MM.1S (cell line): ENCODE data around the gene ACAP1.

ENCODE experiments used
- DNase-seq: peaks from one replicate; pipeline ENCODE4 v3.0.0-alpha.2; 2015
- H2AFZ ChIP-seq: fragments of 300-600 bp; sonication (generic); 2 replicates; pipeline ENCODE4 v1.6.0; 2016; ENCODE audit warnings: antibody characterized with exemption, low read length
- H3F3A ChIP-seq: fragments of 300-600 bp; sonication (generic); 2 replicates; pipeline ENCODE4 v1.6.1; 2016; ENCODE audit warnings: mild to moderate bottlenecking, antibody characterized with exemption, low read length, moderate library complexity, mixed read lengths; ENCODE audit not compliant: insufficient read depth
- H3K27ac ChIP-seq: fragments of 300-600 bp; sonication (generic); 2 replicates; pipeline ENCODE4 v1.5.1; 2016; ENCODE audit warnings: mild to moderate bottlenecking, low read length
- H3K27me3 ChIP-seq: fragments of 300-600 bp; sonication (generic); replicated peaks from 2 replicates; pipeline ENCODE4 v1.6.0; 2016; ENCODE audit warnings: low read length; ENCODE audit not compliant: insufficient read depth
- H3K36me3 ChIP-seq: fragments of 300-600 bp; sonication (generic); replicated peaks from 2 replicates; pipeline ENCODE4 v1.6.1; 2016; ENCODE audit warnings: mild to moderate bottlenecking, low read length, mixed read lengths; ENCODE audit not compliant: insufficient read depth
- H3K4me1 ChIP-seq: fragments of 300-600 bp; sonication (generic); 2 replicates; pipeline ENCODE4 v1.6.1; 2016; ENCODE audit warnings: low read length, mixed read lengths
- H3K4me2 ChIP-seq: fragments of 300-600 bp; sonication (generic); 2 replicates; pipeline ENCODE4 v1.6.0; 2016; ENCODE audit warnings: low read depth, low read length
- H3K4me3 ChIP-seq: fragments of 300-600 bp; sonication (generic); 2 replicates; pipeline ENCODE4 v1.5.1; 2016; ENCODE audit warnings: low read length, mixed read lengths
- H3K79me2 ChIP-seq: fragments of 300-600 bp; sonication (generic); 2 replicates; pipeline ENCODE4 v1.6.1; 2016; ENCODE audit warnings: mixed run types, low read length, mixed read lengths
- H3K9ac ChIP-seq: fragments of 300-600 bp; sonication (generic); 2 replicates; pipeline ENCODE4 v1.6.1; 2016; ENCODE audit warnings: low read length, mixed read lengths
- H3K9me2 ChIP-seq: fragments of 300-600 bp; sonication (generic); replicated peaks from 2 replicates; pipeline ENCODE4 v1.6.1; 2016; ENCODE audit warnings: mild to moderate bottlenecking, low read length, mixed read lengths; ENCODE audit not compliant: insufficient read depth
- H3K9me3 ChIP-seq: fragments of 300-600 bp; sonication (generic); replicated peaks from 2 replicates; pipeline ENCODE4 v1.6.1; 2016; ENCODE audit warnings: mild to moderate bottlenecking, low read length, mixed read lengths; ENCODE audit not compliant: insufficient read depth
- H4K20me1 ChIP-seq: fragments of 300-600 bp; sonication (generic); 2 replicates; pipeline ENCODE4 v1.6.1; 2016; ENCODE audit warnings: mild to moderate bottlenecking, low read length, moderate library complexity, mixed read lengths; ENCODE audit not compliant: insufficient read depth
- EZH2 ChIP-seq: fragments of 300-600 bp; sonication (generic); optimal IDR thresholded peaks from 2 replicates; pipeline ENCODE3; 2017; ENCODE audit warnings: low read depth, mild to moderate bottlenecking, antibody characterized with exemption, low read length, mixed read lengths
- EZH2phosphoT487 ChIP-seq: fragments of 300-600 bp; sonication (generic); IDR thresholded peaks from 2 replicates; pipeline ENCODE4 v1.6.1; 2018; ENCODE audit warnings: antibody characterized with exemption, low read length
- TF ChIP-seq, protein P1 (sequence below): fragments of 300-600 bp; sonication (generic); IDR thresholded peaks from 2 replicates; pipeline ENCODE4 v1.5.1; 2016; ENCODE audit warnings: antibody characterized with exemption, low read length, mixed read lengths

ACAP1 gene

DNA sequence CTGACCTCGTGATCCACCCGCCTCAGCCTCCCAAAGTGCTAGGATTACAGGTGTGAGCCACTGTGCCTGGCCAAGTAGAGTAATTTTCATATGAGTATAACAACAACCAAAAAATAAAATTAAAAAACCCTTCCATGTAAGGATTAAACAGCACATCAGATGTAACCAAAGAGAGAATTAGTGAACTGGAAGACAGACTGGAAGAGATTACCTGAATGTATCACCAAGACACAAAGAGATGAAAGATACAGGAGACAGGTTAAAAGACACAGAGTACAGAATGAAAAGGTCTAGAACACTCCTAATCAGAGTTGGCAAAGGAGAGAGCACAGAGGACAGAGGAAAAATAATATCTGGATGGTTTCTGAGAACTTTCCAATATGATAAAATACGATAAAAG is 42.8 kb downstream of the ACAP1 start:
- peaks cover 7% of the 10 kb centered on the region; the same call in 1 of the 2 replicates for H3K4me1 ChIP-seq
- no peak for TF ChIP-seq EZH2
- TF ChIP-seq EZH2phosphoT487: no peak
- TF ChIP-seq, protein P1, sequence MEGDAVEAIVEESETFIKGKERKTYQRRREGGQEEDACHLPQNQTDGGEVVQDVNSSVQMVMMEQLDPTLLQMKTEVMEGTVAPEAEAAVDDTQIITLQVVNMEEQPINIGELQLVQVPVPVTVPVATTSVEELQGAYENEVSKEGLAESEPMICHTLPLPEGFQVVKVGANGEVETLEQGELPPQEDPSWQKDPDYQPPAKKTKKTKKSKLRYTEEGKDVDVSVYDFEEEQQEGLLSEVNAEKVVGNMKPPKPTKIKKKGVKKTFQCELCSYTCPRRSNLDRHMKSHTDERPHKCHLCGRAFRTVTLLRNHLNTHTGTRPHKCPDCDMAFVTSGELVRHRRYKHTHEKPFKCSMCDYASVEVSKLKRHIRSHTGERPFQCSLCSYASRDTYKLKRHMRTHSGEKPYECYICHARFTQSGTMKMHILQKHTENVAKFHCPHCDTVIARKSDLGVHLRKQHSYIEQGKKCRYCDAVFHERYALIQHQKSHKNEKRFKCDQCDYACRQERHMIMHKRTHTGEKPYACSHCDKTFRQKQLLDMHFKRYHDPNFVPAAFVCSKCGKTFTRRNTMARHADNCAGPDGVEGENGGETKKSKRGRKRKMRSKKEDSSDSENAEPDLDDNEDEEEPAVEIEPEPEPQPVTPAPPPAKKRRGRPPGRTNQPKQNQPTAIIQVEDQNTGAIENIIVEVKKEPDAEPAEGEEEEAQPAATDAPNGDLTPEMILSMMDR: no peak

DNA sequence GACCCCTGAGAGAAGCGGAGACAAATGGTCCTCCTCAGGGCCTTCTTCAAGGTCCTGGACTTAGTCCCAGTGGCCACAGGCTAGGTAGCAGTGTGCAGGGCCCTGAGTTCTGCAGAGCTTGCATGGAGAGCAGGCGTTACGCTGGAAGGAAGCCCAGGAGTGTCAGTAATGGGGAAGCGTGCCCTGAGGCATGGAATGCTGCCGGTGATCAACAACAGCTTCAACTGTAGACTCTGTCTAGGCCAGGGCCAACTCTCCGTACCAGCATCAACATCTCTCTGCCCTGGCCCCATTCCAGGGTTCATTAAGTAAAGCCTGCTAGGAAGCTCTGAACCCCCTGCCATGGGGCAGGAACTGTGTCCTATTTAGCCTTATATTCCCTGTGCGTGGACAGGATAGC is 44.0 kb downstream of the ACAP1 start:
- no peaks in the 10 kb centered on the region for H3K79me2 ChIP-seq
- H3K9me2 ChIP-seq: no peaks in the 10 kb centered on the region
- H3K4me2 ChIP-seq: no peak overlapping the region
- no peak overlapping the region for H3K9ac ChIP-seq
- H3K4me1 ChIP-seq: peaks cover 4% of the 10 kb centered on the region; the same call in 1 of the 2 replicates
- peaks cover 51% of the 10 kb centered on the region for H3K27me3 ChIP-seq
- no peaks in the 10 kb centered on the region for H4K20me1 ChIP-seq
- DNase-seq: no peak
- H3K9me3 ChIP-seq: no peaks in the 10 kb centered on the region
- no peak overlapping the region for H2AFZ ChIP-seq
- no peaks in the 10 kb centered on the region for H3K36me3 ChIP-seq
- TF ChIP-seq EZH2phosphoT487 (no peak), EZH2 (no peak)
- TF ChIP-seq, protein P1: no peak
- H3K27ac ChIP-seq: no peak overlapping the region
- H3K4me3 ChIP-seq: no peak overlapping the region
- no peaks in the 10 kb centered on the region for H3F3A ChIP-seq

More for the DNA sequence above, 42.8 kb downstream of the ACAP1 start:
- no peak overlapping the region for H3K4me2 ChIP-seq
- H2AFZ ChIP-seq: no peak overlapping the region
- no peak for DNase-seq
- H3F3A ChIP-seq: no peaks in the 10 kb centered on the region
- H3K36me3 ChIP-seq: no peaks in the 10 kb centered on the region
- H3K9me2 ChIP-seq: no peaks in the 10 kb centered on the region
- H3K27me3 ChIP-seq: peaks cover 51% of the 10 kb centered on the region
- H3K27ac ChIP-seq: no peak overlapping the region
- H3K79me2 ChIP-seq: no peaks in the 10 kb centered on the region
- H3K9me3 ChIP-seq: no peaks in the 10 kb centered on the region
- H4K20me1 ChIP-seq: no peaks in the 10 kb centered on the region
- no peak overlapping the region for H3K9ac ChIP-seq
- no peak overlapping the region for H3K4me3 ChIP-seq

DNA sequence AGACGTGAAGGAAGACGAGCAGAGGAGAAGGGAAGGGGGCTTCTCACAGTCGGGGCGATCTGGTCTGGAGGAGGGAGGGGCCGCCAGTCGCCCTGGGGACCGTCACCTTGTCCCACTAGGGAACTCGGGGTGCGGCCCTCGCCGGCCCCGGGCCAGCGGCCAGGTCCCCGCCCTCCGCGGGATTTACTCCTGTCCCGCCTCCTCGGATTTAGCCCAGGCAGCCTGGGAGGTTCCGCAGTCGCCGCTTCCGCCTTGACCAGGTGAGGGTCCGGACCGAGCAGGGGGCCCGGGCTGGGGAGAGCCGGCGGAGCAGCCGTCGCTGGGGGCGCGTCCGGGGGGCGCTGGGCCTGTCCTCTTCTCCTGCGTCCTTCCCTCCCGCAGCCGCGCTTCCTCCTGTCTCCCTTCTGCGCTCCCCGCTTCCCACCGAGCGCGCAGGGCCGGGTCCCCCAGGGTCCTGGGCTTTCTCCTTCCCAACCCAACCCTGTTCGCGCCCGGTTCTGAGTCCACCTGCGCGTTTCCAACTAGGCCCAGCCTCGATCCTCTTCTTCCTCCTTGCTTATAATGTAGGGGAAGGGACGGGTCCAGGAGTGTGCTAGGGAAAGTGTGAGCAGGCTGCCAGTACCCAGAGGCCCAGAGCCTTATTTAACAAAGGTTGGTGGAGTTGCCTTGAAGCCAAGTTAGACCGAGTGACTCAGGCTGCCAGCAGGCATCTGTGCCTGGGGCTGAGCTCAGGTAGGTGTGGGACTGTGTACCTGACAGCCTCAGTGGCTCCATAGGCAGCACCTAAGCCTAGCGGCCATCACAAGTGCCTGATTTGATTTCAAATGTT is 44.7 kb downstream of the ACAP1 start, which contains the start of gene TNK1:
Gene TNK1, plus strand, starts transcription at position 235 of the 829 bp plus-strand sequence. CDS start 1,838 bp downstream, outside the sequence.
- no peak for DNase-seq
- H3K9me2 ChIP-seq: no peaks in the 10 kb centered on the region
- H3K4me1 ChIP-seq: peaks cover 4% of the 10 kb centered on the region; the same call in 1 of the 2 replicates
- no peak within 1 kb of the TSS for H2AFZ ChIP-seq
- no peak within 1 kb of the TSS for H3K4me3 ChIP-seq
- H3K4me2 ChIP-seq: no peak within 1 kb of the TSS
- H3K36me3 ChIP-seq: no peaks in the 10 kb centered on the region
- no peak for TF ChIP-seq EZH2
- no peak for TF ChIP-seq EZH2phosphoT487
- TF ChIP-seq, protein P1: no peak
- no peaks in the 10 kb centered on the region for H3F3A ChIP-seq
- H3K9ac ChIP-seq: no peak within 1 kb of the TSS
- H3K27me3 ChIP-seq: peaks cover 51% of the 10 kb centered on the region
- H4K20me1 ChIP-seq: no peaks in the 10 kb centered on the region
- no peaks in the 10 kb centered on the region for H3K9me3 ChIP-seq
- no peaks in the 10 kb centered on the region for H3K79me2 ChIP-seq
- no peak within 1 kb of the TSS for H3K27ac ChIP-seq
